ENCODE results near the gene PCDHB9.
"Not testable (repeated sequence)": the region's sequence is repeated elsewhere in the genome, so short reads cannot be mapped to it uniquely, and the experiment has no call there.

DNA sequence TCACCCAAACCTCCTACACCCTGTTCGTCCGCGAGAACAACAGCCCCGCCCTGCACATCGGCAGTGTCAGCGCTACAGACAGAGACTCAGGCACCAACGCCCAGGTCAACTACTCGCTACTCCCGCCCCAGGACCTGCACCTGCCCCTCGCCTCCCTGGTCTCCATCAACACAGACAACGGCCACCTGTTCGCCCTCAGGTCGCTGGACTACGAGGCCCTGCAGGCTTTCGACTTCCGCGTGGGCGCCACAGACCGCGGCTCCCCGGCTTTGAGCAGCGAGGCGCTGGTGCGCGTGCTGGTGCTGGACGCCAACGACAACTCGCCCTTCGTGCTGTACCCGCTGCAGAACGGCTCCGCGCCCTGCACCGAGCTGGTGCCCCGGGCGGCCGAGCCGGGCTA, 14.2 kb downstream of the PCDHB9 start:
- TF ChIP-seq, protein P1, sequence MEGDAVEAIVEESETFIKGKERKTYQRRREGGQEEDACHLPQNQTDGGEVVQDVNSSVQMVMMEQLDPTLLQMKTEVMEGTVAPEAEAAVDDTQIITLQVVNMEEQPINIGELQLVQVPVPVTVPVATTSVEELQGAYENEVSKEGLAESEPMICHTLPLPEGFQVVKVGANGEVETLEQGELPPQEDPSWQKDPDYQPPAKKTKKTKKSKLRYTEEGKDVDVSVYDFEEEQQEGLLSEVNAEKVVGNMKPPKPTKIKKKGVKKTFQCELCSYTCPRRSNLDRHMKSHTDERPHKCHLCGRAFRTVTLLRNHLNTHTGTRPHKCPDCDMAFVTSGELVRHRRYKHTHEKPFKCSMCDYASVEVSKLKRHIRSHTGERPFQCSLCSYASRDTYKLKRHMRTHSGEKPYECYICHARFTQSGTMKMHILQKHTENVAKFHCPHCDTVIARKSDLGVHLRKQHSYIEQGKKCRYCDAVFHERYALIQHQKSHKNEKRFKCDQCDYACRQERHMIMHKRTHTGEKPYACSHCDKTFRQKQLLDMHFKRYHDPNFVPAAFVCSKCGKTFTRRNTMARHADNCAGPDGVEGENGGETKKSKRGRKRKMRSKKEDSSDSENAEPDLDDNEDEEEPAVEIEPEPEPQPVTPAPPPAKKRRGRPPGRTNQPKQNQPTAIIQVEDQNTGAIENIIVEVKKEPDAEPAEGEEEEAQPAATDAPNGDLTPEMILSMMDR (IDR thresholded peaks at IDR 0.05) = not testable (repeated sequence)
- not testable (repeated sequence) for TF ChIP-seq POLR2A (IDR thresholded peaks at IDR 0.05; ENCODE audit: low read depth); POLR2AphosphoS5 (IDR thresholded peaks at IDR 0.05); EP300 (IDR thresholded peaks at IDR 0.05)
